Renal cortex interstitium (tissue), 11 donors: Measurements from ENCODE around the gene ZFYVE1. TPM values are rescaled to one million over a fixed set of nuclear protein-coding genes. Genes with fewer than 3 reads are reported as not detected.
A peak's percentile ranks its signal among the peaks of the same experiment; 100 is the strongest.
"Not testable (repeated sequence)": the region's sequence is repeated elsewhere in the genome, so short reads cannot be mapped to it uniquely, and the experiment has no call there.

Experiments
- DNase-seq, 11 donors: peaks; one replicate each; pipeline ENCODE4 v3.0.0-alpha.2; 2013; ENCODE audit warnings: low read depth in 9 of 11, low spot score in 4 of 11; ENCODE audit errors: extremely low read depth in 1 of 11
- polyA plus RNA-seq, 3 donors: library from polyadenylated mRNA; unstranded; fragments of 120-200 nt; gene quantifications; one replicate each; pipeline ENCODE4 v1.2.1, GENCODE V29; 2013; ENCODE audit not compliant: insufficient read length in 3 of 3

The ZFYVE1 gene
- polyA plus RNA-seq, 3 donors = 18.7 to 23.8 (median 19.6) TPM

GRCh38 chr14:72966038-72966437, 60.9 kb downstream of the ZFYVE1 start:
- DNase-seq = no peak

- no peak for DNase-seq
Measured at GRCh38 chr14:72965249-72965648, 61.7 kb downstream of the ZFYVE1 start.

GRCh38 chr14:72962829-72963312, 64.0 kb downstream of the ZFYVE1 start:
- no peak for DNase-seq

GRCh38 chr14:72962336-72962754, 64.6 kb downstream of the ZFYVE1 start:
- peak in 2 of 11 donors; percentile 16 to 17 for DNase-seq

- no peak for DNase-seq
Measured at GRCh38 chr14:72961579-72962335, 65.1 kb downstream of the ZFYVE1 start.

- not testable (repeated sequence) for DNase-seq
Measured at GRCh38 chr14:72961016-72961415, 65.9 kb downstream of the ZFYVE1 start.

GRCh38 chr14:72958548-72958947, 68.4 kb downstream of the ZFYVE1 start:
- DNase-seq = no peak

GRCh38 chr14:72957213-72957612, 69.7 kb downstream of the ZFYVE1 start:
- DNase-seq = no peak

- DNase-seq = not testable (repeated sequence)
Measured at GRCh38 chr14:72956741-72957140, 70.2 kb downstream of the ZFYVE1 start.

- DNase-seq = no peak
Measured at GRCh38 chr14:72952171-72952570, 74.7 kb downstream of the ZFYVE1 start.

- DNase-seq = peak in 6 of 11 donors; percentile 26 to 54 (median 36)
Measured at GRCh38 chr14:72948481-72949138, 78.3 kb downstream of the ZFYVE1 start.

GRCh38 chr14:72947366-72948160, 79.3 kb downstream of the ZFYVE1 start:
- DNase-seq = no peak

GRCh38 chr14:72946491-72946890, 80.4 kb downstream of the ZFYVE1 start:
- no peak for DNase-seq

GRCh38 chr14:72945356-72946027, 81.4 kb downstream of the ZFYVE1 start:
- DNase-seq = no peak

GRCh38 chr14:72943876-72944430, 83.0 kb downstream of the ZFYVE1 start:
- DNase-seq = no peak

GRCh38 chr14:72942934-72943333, 84.0 kb downstream of the ZFYVE1 start:
- no peak for DNase-seq

GRCh38 chr14:72941286-72941985, 85.5 kb downstream of the ZFYVE1 start:
- DNase-seq = no peak

GRCh38 chr14:72939630-72940029, 87.3 kb downstream of the ZFYVE1 start:
- DNase-seq = no peak
